Keratinocyte (primary cell): ENCODE measurements around the gene SF3B2.

ENCODE experiments used
- EZH2 ChIP-seq: IDR thresholded peaks from one replicate; pipeline ENCODE4 v1.6.1; 2012; ENCODE audit warnings: inconsistent platforms, mild to moderate bottlenecking, low read length, moderate library complexity
- TF ChIP-seq, protein P1 (sequence below), 3 experiments: IDR thresholded peaks in 1 of 3; conservative IDR thresholded peaks in 1 of 3; optimal IDR thresholded peaks in 1 of 3; 2 replicates in 2 of 3; 3 replicates in 1 of 3; pipeline versions ENCODE3 to v1.5.1; 2011; ENCODE audit warnings: low read length in 3 of 3, mild to moderate bottlenecking in 3 of 3, moderate library complexity in 2 of 3, control low read depth in 1 of 3, inconsistent platforms in 1 of 3; ENCODE audit not compliant: insufficient read depth in 2 of 3; ENCODE audit errors: extremely low read depth in 1 of 3

DNA sequence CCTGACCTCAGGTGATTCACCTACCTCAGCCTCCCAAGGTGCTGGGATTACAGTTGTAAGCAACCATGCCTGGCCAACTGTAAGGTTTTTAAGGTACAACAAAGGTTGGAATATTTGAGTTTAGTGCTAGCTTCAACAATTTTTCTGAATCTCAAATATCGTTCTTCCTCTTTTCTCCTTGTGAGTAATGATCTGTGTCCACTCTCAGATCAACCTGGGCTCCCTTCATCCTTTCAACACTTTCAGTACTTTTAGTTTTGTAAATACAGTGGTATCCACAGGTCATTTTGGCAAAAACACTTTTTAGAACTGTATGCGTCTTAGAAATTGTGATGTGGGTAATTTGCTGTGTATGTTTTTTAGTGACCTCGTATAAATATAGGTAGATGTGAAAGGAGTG, 25.8 kb downstream of the SF3B2 start:
- TF ChIP-seq EZH2 = no peak
- TF ChIP-seq, protein P1, sequence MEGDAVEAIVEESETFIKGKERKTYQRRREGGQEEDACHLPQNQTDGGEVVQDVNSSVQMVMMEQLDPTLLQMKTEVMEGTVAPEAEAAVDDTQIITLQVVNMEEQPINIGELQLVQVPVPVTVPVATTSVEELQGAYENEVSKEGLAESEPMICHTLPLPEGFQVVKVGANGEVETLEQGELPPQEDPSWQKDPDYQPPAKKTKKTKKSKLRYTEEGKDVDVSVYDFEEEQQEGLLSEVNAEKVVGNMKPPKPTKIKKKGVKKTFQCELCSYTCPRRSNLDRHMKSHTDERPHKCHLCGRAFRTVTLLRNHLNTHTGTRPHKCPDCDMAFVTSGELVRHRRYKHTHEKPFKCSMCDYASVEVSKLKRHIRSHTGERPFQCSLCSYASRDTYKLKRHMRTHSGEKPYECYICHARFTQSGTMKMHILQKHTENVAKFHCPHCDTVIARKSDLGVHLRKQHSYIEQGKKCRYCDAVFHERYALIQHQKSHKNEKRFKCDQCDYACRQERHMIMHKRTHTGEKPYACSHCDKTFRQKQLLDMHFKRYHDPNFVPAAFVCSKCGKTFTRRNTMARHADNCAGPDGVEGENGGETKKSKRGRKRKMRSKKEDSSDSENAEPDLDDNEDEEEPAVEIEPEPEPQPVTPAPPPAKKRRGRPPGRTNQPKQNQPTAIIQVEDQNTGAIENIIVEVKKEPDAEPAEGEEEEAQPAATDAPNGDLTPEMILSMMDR (optimal IDR thresholded peaks at IDR 0.05 in 1 of 3, IDR thresholded peaks at IDR 0.05 in 1 of 3, conservative IDR thresholded peaks at IDR 0.05 in 1 of 3; ENCODE audit: extremely low read depth in 1 of 3, insufficient read depth in 2 of 3, low read length in 3 of 3) = no peak
